HCT116 (cell line): ENCODE data around the gene AHNAK. TPM values are rescaled to one million over a fixed set of nuclear protein-coding genes. Genes with fewer than 3 reads are reported as not detected.
A peak's percentile ranks its signal among the peaks of the same experiment; 100 is the strongest.

Experiments used
- ATAC-seq: fragments of 200-7000 bp; cut with Tn5 transposase; 2 replicates; pipeline ENCODE4 v1.9.1; 2020; ENCODE audit warnings: mild to moderate bottlenecking, moderate library complexity
- BruUV-seq: library from RNA; stranded (reverse); fragments of 400-500 nt; replicated peaks from 2 replicates; lab custom pipeline; 2021; lab: Mats Ljungman, UMichigan
- CTCF ChIA-PET: fragments of 300-600 bp; sonication (Branson Sonifier 250); formaldehyde crosslinking; loops from one replicate; lab custom pipeline; 2021; ENCODE audit warnings: antibody characterized with exemption; lab: Charles Lee
- POLR2A ChIA-PET: fragments of 300-600, 350-600 bp; sonication (Branson Sonifier 250); formaldehyde crosslinking; loops from one replicate; lab custom pipeline; 2021; ENCODE audit warnings: antibody characterized with exemption; lab: Charles Lee
- RAD21 ChIA-PET, 2 experiments: fragments of 300-600 bp; sonication (Branson Sonifier 250); formaldehyde crosslinking; loops; one replicate each; lab custom pipeline; 2023; ENCODE audit warnings: low total read pairs in 2 of 2; ENCODE audit not compliant: uncharacterized antibody in 2 of 2, unreplicated experiment in 2 of 2, low non-redundant PET in 1 of 2; lab: Charles Lee
- DNase-seq: peaks from one replicate; pipeline ENCODE4 v3.0.0-alpha.2; 2010; ENCODE audit warnings: low read depth, low spot score
- H2AFZ ChIP-seq: fragments of 200-600 bp; shearing (Covaris generic), sonication (generic); 2 replicates; pipeline ENCODE4 v1.6.1; 2017; ENCODE audit warnings: low read depth, mixed run types, mixed read lengths, antibody characterized with exemption, low read length; ENCODE audit not compliant: poor library complexity, severe bottlenecking
- H3K27ac ChIP-seq: 2 replicates; pipeline ENCODE4 v1.5.1; 2012; ENCODE audit warnings: low read depth, low read length
- H3K27me3 ChIP-seq: fragments of 200-600 bp; sonication (generic); 2 replicates; pipeline ENCODE4 v1.6.1; 2016; ENCODE audit warnings: mixed run types, low read length, mixed read lengths; ENCODE audit not compliant: insufficient read depth
- H3K36me3 ChIP-seq, 2 experiments: fragments of 200-500 bp in 1 of 2; fragments of 200-600 bp in 1 of 2; sonication (Bioruptor generic) in 1 of 2; sonication (generic) in 1 of 2; 2 replicates each; pipeline versions ENCODE4 v1.5.1 to v1.6.1; 2014 to 2016; ENCODE audit warnings: low read length in 2 of 2, inconsistent platforms in 1 of 2, mixed read lengths in 1 of 2, mixed run types in 1 of 2; ENCODE audit not compliant: insufficient read depth in 2 of 2, control insufficient read depth in 1 of 2
- H3K4me1 ChIP-seq, 2 experiments: fragments of 200-600 bp in 1 of 2; sonication (generic) in 1 of 2; 2 replicates each; pipeline versions ENCODE4 v1.5.1 to v1.6.1; 2012 to 2017; ENCODE audit warnings: low read length in 2 of 2, inconsistent platforms in 1 of 2, mild to moderate bottlenecking in 1 of 2, mixed read lengths in 1 of 2, mixed run types in 1 of 2, moderate library complexity in 1 of 2; ENCODE audit not compliant: insufficient read depth in 2 of 2, control insufficient read depth in 1 of 2
- H3K4me2 ChIP-seq: fragments of 200-600 bp; sonication (generic); 2 replicates; pipeline ENCODE4 v1.6.1; 2017; ENCODE audit warnings: mixed run types, low read length, mixed read lengths
- H3K4me3 ChIP-seq, 2 experiments: fragments of 200-600 bp in 1 of 2; sonication (generic) in 1 of 2; replicated peaks in 1 of 2; 2 replicates each; pipeline ENCODE4 v1.5.1; 2011 to 2016; ENCODE audit warnings: low read length in 2 of 2, control low read depth in 1 of 2, low read depth in 1 of 2, mild to moderate bottlenecking in 1 of 2, mixed read lengths in 1 of 2, mixed run types in 1 of 2
- H3K79me2 ChIP-seq: fragments of 200-600 bp; sonication (generic); 2 replicates; pipeline ENCODE4 v1.6.1; 2017; ENCODE audit warnings: mild to moderate bottlenecking, mixed run types, low read length, moderate library complexity, mixed read lengths; ENCODE audit not compliant: insufficient read depth
- H3K9ac ChIP-seq: fragments of 200-600 bp; sonication (generic); 2 replicates; pipeline ENCODE4 v1.6.1; 2016; ENCODE audit warnings: low read length, mixed read lengths
- H3K9me2 ChIP-seq: fragments of 200-600 bp; sonication (generic), shearing (Covaris generic); 2 replicates; pipeline ENCODE4 v1.6.1; 2017; ENCODE audit warnings: mixed run types, mild to moderate bottlenecking, moderate library complexity; ENCODE audit not compliant: insufficient read depth
- H3K9me3 ChIP-seq, 2 experiments: fragments of 200-500 bp in 1 of 2; fragments of 200-600 bp in 1 of 2; sonication (Bioruptor generic) in 1 of 2; sonication (generic) in 1 of 2; 2 replicates each; pipeline ENCODE4 v1.6.1; 2014 to 2017; ENCODE audit warnings: low read length in 2 of 2, mixed read lengths in 2 of 2, inconsistent platforms in 1 of 2, low read depth in 1 of 2, mild to moderate bottlenecking in 1 of 2, mixed run types in 1 of 2, moderate library complexity in 1 of 2; ENCODE audit not compliant: control insufficient read depth in 1 of 2, insufficient read depth in 1 of 2
- H4K20me1 ChIP-seq: fragments of 200-600 bp; sonication (generic), shearing (Covaris generic); 2 replicates; pipeline ENCODE4 v1.6.1; 2017; ENCODE audit warnings: mixed run types, mild to moderate bottlenecking, moderate library complexity; ENCODE audit not compliant: insufficient read depth
- CEBPB ChIP-seq: IDR thresholded peaks from 2 replicates; pipeline ENCODE4 v1.6.1; 2012; ENCODE audit warnings: low read depth
- CTCF ChIP-seq, 3 experiments: fragments of 200-600 bp in 1 of 3; sonication (generic) in 1 of 3; IDR thresholded peaks in 2 of 3; conservative IDR thresholded peaks in 1 of 3; 2 replicates each; pipeline ENCODE4 v1.5.1; 2012 to 2017; ENCODE audit warnings: low read depth in 2 of 3, low read length in 2 of 3, antibody characterized with exemption in 1 of 3, borderline replicate concordance in 1 of 3, control low read depth in 1 of 3, mild to moderate bottlenecking in 1 of 3, mixed read lengths in 1 of 3, mixed run types in 1 of 3, moderate library complexity in 1 of 3; ENCODE audit not compliant: insufficient read depth in 1 of 3
- EGR1 ChIP-seq: IDR thresholded peaks from 2 replicates; pipeline ENCODE4 v1.6.1; 2012; ENCODE audit warnings: low read depth
- ELF1 ChIP-seq: IDR thresholded peaks from 2 replicates; pipeline ENCODE4 v1.6.1; 2012; ENCODE audit warnings: low read depth, borderline replicate concordance
- EZH2phosphoT487 ChIP-seq: fragments of 200-600 bp; IDR thresholded peaks from 2 replicates; pipeline ENCODE4 v1.6.1; 2018; ENCODE audit warnings: antibody characterized with exemption, borderline replicate concordance
- POLR2A ChIP-seq: IDR thresholded peaks from 2 replicates; pipeline ENCODE4 v1.7.0; 2011; ENCODE audit warnings: borderline replicate concordance; ENCODE audit not compliant: insufficient read depth, insufficient read length; ENCODE audit errors: extremely low read depth
- SIN3A ChIP-seq: IDR thresholded peaks from 2 replicates; pipeline ENCODE4 v1.6.1; 2012; ENCODE audit warnings: low read depth
- SP1 ChIP-seq: IDR thresholded peaks from 2 replicates; pipeline ENCODE4 v1.6.1; 2012; ENCODE audit warnings: low read depth
- intact Hi-C: fragments of 100-400 bp; cut with micrococcal nuclease; formaldehyde crosslinking; loops from 2 replicates; pipeline ENCODE4 v1.10.0; 2022
- total RNA-seq: library from RNA; stranded (reverse); gene quantifications from one replicate; pipeline ENCODE4 v1.2.1, GENCODE V29; 2021; ENCODE audit not compliant: unreplicated experiment

Gene AHNAK
- total RNA-seq, 1 experiment from 2014 or later: 239 TPM

GRCh38 chr11:62555464-62556107, 9.0 kb upstream of the AHNAK start:
- peak overlapping the region; percentile 94 for H3K4me2 ChIP-seq
- no TSS peak for BruUV-seq
- H3K79me2 ChIP-seq: peaks cover 32% of the 10 kb centered on the region
- ATAC-seq: no peak
- peaks cover 84 to 99% of the 10 kb centered on the region in 2 experiments for H3K4me1 ChIP-seq
- peaks cover 9 to 20% of the 10 kb centered on the region in 2 experiments; a peak in 3 of 4 replicates for H3K36me3 ChIP-seq
- no peaks in the 10 kb centered on the region for H3K9me3 ChIP-seq
- TF ChIP-seq CEBPB: no peak
- no peak for TF ChIP-seq SIN3A
- TF ChIP-seq SP1: no peak
- no peak for TF ChIP-seq ELF1
- no peak for TF ChIP-seq EGR1
- TF ChIP-seq EZH2phosphoT487: no peak
- TF ChIP-seq POLR2A: peak; percentile 1
- TF ChIP-seq CTCF (IDR thresholded peaks at IDR 0.05 in 2 of 3, conservative IDR thresholded peaks at IDR 0.05 in 1 of 3; ENCODE audit: borderline replicate concordance in 1 of 3, insufficient read depth in 1 of 3, low read depth in 2 of 3, low read length in 2 of 3): no peak
- TF ChIP-seq, all 23 proteins: peak for 1
- H3K27me3 ChIP-seq: no peaks in the 10 kb centered on the region
- H4K20me1 ChIP-seq: no peaks in the 10 kb centered on the region; the same call in 1 of the 2 replicates
- H3K9ac ChIP-seq: peak overlapping the region; percentile 81
- H3K4me3 ChIP-seq: peak overlapping the region; percentile 33 to 36
- H3K27ac ChIP-seq: peak overlapping the region; percentile 99
- H2AFZ ChIP-seq: no peak overlapping the region
- CTCF ChIA-PET: interaction anchor here (0.7 to 3.8 kb wide), 5 partner anchors 13 to 231 kb away, joined by 3 to 30 read pairs (median 8); no protein-coding TSS in a partner anchor
- RAD21 ChIA-PET: interaction anchor here in 1 of 2 experiments (0.7 kb wide), 1 partner anchor 124 kb away, joined by 4 read pairs; no protein-coding TSS in a partner anchor
- H3K9me2 ChIP-seq: no peaks in the 10 kb centered on the region
- intact Hi-C loops: loop anchor here (1.0 to 5.0 kb wide), 3 partner anchors 131 to 287 kb away; no protein-coding TSS in a partner anchor
- POLR2A ChIA-PET: interaction anchor here (1.0 to 3.2 kb wide), 8 partner anchors 8 to 286 kb away, joined by 3 to 16 read pairs (median 5); partner anchors contain the start of genes AHNAK, C11orf98, CSKMT and EEF1G
- no peak for DNase-seq
